ENCODE measurements around the gene DGKG.

DGKG gene

DNA sequence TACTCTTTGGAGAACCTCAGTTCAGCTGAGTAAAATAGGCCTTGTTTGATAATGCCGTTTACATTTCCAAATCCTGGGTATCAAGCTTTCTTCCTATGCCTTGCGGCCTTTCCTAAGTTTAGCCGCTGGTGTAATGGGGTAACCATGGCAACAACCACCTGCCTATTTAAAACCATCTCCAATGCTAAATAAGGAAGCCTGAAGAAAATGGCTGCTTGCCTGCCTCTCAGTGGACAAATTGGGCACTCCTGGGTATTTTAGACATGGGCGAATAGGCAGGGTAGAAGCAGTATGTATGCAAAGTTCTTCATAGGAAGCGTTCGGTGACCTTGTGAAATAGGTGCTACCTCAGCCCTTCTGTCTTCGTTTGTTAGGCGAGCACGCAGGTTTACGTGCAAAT, 122.7 kb downstream of the DGKG start:
- no peak for DNase-seq (ENCODE audit: low read depth)

DNA sequence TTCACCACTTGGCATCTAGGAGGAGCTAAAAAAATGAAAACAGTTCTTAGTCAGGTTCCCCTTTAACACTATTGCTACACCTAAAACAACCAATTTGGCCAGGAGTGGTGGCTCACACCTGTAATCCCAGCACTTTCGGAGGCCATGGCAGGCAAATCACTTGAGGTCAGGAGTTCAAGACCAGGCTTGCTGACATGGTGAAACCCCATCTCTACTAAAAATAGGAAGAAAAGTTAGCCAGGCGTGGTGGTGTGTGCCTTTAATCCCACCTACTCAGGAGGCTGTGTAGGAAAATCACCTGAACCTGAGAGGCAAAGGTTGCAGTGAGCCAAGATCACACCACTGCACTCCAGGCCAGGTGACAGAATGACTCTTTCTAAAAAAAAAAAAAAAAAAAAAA, 124.1 kb downstream of the DGKG start:
- no peak for DNase-seq (ENCODE audit: low read depth)

DNA sequence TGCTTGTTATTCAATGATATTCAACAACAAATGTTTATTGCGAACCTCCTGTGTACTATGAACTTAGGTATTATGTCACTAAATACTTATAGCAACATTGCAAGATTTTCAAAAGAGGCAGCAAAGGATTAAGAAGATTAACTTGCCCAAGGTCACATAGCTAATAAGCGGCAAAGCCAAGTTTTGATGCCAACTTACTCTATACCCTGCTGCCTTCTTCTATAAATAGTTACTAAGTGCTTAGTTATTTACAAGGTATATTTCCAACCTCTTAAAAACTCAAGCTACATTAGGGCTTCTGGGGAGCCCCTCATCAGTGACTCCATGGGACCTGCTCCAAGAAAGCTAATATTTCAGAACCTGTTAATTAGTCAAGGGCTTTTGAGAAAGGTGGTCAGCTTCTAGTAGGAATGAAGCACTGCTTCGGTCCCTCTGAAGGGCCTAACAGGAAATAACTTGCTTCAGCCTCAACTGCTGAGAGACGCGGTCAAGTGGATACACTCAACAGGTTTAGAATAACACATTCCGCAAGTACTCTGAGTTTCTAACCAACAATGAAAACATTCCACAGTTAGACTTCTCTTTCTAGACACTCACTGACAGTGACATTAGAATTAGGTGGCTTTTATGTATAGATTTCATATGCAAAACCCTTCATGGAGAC, 125.5 kb downstream of the DGKG start:
- no peak for DNase-seq (ENCODE audit: low read depth)

DNA sequence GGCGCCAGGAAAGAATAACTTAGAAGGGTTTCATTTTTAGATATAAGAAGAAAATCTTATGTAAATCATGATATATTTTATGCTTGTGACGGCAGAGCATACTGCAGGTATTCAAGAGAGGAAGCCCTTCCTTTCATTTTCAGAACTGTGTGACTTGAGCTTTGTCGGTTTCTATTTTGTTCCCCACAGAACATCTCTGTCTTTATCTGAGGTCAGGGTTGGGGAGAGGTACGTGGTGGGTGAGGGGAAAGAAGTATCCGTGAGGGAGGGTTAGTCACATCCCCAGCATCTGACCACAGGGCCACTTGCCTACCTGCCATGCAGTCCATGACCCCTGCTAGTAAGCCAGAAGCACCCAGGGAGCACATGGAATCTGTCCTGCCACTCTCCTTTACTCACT, 126.5 kb downstream of the DGKG start:
- no peak for DNase-seq (ENCODE audit: low read depth)

DNA sequence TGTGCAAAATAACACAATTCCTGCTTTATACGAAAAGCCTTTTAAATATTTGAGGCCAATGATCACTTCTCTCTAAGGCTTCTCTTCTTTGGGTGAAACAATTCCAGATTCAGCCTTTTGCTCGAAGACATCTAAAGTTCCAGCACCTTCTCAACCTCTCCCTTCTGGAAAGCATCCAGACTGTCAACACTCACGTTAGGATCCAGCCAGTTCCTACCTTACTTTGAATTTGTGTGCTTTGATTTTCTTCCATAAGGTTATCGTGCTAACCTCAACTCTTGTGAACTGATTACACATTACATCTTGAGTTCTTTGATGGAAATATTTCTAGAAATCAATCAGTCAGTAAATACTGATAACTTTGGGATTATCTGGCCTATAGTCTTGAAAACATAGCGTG, 127.9 kb downstream of the DGKG start:
- no peak for DNase-seq (ENCODE audit: low read depth)

DNA sequence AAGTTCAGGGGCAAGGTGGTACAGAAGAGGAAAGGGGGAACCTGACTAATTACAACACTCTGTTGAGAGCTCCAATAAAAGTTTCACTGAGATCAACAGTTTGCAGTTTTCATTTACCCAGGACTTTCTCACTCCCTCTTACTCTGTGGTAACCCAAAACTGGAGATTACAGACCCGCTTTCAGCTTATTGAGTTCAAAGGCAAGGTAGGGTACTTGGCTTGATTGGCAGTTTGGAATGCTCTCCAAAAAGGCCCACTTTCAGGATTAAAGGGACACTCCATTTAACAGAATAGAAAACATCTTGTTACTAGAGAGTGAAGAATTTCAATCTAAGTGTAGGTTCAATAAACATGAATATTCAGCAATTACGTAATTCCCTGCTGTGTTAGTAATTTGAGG, 135.6 kb downstream of the DGKG start:
- DNase-seq (ENCODE audit: low read depth), result no peak

DNA sequence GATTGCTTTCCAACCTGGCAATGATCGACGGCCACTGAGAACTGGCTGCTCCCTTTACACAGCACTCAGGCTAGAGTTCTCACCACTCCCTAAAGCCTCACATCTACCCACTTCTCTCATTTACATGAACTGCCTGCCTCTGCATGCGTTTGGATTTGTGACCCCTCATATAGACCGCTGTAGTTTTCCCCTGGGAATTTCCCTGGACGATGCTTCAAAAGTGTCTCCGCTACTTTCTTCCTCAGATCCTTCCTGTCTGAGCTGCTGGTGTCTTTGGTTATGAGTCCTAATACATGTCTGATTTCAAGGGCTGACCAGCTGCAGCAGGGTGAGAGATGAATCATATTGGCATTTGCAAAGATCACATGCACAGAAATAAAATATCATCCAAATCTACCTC, 136.4 kb downstream of the DGKG start:
- peak; percentile 40 for DNase-seq (ENCODE audit: low read depth)

DNA sequence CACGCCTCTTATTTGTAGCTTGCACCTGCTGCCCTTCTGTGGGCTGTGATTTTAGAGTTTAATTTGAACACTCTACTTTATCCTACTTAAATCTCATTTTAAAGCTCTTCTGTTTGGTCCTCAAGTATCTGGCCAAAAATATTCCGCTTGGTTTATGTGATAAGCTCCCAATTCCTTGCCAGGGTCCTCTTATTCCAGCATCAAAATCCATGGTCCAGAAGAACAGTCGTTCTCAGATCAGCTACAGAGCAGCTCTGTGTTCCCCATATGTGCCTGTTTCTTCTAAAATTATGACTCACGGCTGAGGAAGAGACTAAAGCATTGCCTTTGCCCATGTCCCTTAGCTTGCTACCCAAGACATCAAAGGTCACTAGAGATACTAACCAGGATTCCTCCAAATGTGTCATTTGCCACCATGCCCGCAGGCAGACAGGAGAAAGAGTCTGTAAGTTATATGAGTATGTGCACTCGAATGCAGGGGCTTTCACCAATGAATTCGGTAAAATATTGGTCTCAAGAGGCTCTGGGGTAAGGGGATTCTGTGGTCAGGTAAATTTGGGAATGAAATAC, 137.9 kb downstream of the DGKG start:
- DNase-seq (ENCODE audit: low read depth), result no peak

DNA sequence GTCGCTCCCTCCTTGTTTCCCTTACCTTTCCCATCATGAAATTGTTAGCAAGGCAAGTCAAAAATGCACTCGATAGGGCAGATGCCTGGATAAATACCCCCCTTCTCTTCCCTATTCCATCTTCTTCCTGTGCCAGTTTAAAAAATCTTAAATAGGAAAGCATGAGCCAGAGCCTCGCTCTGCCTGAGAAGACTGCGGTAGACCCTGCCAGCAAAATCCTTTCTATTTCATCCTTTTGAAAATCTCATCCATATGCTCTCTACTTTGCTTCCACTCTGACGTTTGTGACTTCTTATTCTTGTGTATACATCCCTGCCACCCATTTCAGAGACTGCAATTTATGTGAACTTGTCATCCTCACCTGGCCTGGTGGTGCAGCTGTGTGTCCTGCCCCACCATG, 138.6 kb downstream of the DGKG start:
- DNase-seq (ENCODE audit: low read depth), result no peak

DNA sequence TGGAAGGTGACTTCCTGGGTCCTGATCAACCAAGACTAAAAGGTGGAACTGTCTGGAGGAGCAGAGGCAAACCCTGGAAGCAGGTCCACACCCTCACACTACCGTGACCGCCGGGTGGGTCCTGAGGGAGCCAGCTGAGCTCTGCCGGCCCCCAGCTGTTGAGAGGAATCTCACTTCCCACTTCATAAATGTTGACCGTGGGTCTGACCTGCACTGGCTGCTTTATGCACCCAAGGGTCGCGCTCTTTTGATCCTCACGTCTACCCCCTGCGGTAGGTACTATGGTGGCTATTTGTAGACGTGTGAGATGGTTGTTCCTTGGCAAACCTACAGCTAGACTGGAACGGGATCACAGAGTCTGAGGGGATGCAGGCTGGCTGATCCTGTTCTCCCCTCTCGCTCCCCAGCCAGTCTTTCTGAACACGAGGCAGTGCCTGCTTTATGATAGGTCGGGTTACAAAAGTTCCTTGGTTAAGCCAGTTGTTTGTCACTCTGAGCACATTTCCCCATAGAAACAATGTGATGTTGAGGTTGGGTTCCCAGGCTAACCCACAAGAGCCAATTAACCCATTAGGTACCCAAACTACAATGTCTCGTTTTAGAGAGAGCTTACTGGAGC, 140.2 kb downstream of the DGKG start:
- no peak for DNase-seq (ENCODE audit: low read depth)

DNA sequence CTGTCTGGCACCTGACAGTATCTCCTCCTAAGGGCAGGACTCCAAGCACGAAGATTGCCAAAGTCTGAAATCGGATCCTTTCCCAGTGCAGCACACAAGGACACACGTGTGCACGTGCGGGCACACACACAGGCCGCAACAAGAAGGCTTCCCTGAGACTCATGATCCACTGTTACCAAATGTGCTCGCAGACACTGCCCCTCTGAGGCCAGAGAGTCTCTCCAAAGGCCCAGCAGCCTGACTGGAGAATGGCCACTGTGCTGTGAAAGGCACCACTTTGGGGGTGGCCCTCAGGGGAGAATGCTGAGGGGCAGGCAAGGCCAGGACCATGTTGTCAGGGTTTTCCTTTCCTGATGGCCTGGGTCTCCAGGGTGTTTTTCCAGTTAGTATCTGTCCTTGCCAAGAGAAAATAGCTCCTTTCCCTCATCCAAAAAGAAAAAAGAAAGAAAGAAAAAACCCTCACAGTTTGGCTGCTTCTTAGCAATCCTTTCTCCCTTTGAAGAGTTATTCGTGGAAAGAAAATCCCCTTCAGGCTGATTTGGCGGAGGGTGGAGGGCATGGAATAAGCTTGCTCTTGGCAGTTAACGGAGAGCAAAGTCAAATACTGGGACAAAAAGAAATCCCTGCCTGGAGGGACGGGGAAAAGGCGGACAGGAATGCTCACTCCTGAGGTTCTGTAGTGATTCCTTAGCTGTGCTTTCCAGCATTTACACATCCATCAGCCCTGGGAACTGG, 141.0 kb downstream of the DGKG start:
- no peak for DNase-seq (ENCODE audit: low read depth)

DNA sequence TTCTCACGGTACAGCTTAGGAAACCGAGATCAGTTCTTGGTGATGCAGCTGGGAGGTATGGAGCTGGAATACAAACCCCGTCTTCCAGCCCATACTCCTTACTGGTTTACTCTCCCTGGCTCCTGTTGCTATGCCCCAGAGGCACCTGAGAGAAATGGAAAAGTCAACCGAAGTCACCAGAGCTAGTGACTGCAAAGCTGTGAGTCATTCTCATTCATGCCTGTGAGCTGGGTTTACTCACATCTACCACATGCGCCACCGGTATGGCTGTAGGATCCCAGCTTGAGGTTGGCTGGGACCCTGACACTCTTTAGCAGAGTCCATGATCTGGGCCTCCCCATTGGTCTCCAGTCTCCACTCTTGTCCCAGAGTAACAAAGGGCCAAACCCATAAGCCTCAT, 141.7 kb downstream of the DGKG start:
- DNase-seq (ENCODE audit: low read depth), result no peak

DNA sequence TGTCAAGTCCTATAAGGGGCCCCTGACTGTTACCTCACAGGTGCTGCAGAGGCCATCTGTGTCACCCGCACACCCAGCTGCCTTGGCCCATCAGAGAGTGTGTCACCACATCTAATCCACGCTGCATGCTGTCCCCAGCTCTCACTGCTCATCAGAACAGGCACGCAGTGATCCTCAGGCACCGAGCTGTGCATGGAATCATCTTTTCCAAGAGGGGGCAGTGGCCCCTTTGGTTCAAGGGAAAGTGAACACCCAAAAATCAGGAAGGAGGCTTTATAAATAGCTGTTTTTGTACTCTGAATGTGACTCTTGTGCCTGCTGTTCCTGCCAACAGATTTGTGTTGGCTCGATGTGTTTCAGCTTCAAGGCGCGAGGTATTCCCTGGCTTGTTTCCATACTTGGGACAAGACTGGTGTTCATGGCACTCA, 142.8 kb downstream of the DGKG start:
- DNase-seq (ENCODE audit: low read depth), result no peak

DNA sequence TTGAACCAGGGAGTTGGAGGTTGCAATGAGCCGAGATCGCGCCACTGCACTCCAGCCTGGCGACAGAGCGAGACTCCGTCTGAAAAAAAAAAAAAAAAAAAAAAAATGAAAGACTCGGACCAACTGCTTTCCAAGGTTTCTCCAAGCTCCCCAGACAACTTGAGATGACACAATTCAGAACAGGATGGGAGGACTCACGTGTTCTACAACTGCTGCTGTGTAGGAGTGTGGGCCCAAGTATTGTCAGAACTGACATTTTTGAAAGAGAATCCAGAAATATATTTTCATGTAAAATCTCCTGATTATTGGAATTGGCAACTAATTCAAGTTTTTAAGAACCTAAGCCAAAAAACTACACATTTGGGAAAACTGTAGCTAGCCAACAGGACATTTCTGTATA, 143.6 kb downstream of the DGKG start:
- DNase-seq (ENCODE audit: low read depth), result no peak

DNA sequence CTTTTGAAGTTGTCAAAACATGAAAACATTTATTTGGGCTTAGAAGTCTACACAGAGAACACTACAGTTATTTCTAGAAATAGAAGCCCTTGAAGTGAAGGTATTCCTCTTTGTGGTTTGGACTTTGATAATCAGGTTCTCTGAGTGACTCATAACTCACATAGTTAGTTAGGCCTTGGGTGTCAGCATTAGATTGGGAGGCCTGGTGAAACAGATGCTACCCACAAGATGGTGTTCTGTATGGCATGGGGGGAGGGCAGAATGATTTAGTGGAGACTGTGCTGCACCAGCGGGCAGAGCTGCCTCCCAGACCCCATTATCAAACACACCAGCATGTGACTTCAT, 144.2 kb downstream of the DGKG start:
- no peak for DNase-seq (ENCODE audit: low read depth)

DNA sequence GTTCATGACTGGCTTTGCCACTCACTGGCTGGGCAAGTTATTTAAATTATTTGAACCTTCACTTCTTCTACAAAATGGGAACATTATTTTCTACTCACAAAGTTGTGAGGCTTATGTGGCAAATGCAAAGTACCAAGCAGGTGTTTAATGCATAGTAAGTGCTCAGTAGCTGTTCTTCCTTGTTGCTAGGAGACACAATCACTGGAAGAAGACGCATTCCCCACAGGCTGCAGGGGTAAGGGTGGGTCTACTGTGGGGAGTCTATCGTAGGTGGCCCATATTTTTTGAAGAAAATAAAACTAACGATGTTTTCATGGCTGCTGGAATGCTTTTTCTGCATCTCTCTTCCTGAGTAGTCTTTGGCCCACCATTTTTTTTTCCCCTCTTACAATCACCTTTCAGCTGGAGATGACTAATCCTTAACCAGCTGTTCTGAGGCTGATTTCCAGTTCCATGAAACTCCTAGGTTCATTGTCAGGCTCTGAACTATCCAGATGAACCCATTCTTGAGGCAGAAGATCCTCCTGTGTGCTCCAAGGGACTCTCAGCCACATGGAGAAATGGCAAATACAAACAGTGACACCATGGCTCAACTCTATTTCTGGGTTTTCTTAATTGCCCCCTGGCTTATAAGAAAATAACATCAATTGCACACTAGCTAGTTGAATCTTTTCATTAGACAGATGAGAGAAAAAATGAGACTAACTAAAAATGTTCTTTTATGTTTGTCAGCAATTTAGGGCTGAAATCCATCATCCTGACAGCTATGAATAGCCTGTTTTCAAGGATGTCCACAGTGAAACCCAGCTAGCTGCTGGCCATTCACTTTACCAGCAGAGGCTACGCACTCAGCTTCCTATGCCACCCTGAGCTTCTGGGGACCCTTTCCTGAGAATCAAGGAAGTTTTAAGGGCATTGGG, 144.9 kb downstream of the DGKG start:
- no peak for DNase-seq (ENCODE audit: low read depth)

DNA sequence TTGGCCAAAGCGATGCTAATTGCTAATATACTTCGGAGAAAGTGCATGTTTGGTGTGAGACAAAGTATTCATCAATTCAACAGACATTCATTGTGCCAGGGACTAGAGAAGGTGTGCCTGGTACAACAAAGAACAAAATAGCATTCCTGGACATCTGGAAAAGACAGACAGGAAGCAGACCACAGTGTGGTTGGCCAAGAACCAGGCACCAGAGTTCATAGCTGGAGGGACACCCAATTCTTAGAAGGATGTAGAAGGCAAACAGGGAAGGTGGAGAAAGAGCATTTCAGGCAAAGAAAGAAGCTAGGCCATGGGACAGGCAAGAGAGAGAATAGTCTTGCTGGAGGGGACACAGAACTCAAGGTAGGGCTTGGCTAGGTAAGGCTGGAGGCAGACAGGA, 147.4 kb downstream of the DGKG start:
- no peak for DNase-seq (ENCODE audit: low read depth)

DNA sequence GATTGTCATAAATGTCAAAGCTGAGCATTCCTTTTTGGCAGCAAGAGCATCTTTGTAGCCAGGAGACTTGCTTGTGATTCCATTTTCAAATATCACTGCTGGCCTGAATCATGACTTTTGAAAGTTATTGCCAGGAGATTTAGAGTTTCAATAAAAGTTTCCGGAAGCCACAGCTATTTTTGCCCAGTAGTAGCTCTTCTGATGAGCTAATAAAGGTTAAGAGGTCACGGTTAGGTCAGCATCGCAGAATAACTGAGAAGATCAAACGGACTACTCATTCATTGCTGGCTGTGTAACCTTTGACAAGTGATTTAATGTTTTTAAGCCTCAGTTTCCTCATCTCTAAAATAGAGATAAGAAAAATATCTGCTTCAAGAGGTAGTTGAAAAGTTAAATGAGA, 148.1 kb downstream of the DGKG start:
- peak; percentile 54 for DNase-seq (ENCODE audit: low read depth)

DNA sequence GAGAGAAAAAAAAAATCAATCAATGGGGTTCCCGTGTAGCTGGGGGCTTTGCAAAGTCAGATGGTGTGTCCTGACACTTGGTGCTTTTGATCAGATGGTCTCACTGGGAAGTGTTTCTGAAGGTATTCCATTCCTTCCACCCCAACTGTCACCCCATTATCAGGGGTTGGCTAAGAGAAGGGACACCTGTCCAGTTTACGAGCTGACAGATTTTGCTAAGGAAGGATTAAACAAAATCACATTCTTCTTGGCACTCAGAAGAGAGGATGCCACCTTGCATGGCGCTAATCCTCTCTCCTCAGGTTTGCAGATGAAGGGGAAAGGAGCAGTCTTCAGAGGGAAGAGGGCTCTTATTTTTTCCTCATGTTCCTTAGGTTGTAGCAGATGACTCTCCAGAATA, 149.4 kb downstream of the DGKG start:
- DNase-seq (ENCODE audit: low read depth), result no peak

DNA sequence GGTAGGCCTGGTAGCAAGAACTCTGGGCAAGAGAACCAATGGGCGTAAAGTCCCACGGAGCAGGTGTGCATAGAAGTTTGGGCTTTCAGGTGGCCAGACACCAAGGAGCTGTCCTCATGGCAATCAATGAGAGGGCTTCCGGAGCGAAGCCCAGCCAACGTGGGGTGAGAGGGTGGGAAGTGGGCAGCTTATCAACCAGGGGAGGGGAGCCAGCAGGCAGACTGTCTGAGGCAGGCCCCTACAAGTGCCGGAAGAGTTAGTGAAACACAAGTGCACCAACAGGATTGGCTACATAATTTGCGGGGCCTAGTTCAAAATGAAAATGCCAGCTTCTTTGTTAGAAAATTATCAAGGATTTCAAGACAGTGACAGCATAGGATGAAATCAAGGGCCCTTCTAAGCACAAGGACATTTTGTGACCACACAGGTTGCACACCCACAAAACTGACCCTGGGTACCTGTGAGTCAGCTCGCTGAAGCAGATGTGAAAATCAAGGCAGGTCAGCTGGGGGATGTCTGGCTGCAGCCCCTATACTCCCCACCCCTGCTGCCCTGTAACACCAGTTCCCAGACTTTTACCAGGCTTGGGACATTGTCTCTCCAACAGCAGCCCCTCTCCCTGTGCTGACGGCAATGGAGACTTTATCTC, 151.1 kb downstream of the DGKG start:
- DNase-seq (ENCODE audit: low read depth), result no peak

DNA sequence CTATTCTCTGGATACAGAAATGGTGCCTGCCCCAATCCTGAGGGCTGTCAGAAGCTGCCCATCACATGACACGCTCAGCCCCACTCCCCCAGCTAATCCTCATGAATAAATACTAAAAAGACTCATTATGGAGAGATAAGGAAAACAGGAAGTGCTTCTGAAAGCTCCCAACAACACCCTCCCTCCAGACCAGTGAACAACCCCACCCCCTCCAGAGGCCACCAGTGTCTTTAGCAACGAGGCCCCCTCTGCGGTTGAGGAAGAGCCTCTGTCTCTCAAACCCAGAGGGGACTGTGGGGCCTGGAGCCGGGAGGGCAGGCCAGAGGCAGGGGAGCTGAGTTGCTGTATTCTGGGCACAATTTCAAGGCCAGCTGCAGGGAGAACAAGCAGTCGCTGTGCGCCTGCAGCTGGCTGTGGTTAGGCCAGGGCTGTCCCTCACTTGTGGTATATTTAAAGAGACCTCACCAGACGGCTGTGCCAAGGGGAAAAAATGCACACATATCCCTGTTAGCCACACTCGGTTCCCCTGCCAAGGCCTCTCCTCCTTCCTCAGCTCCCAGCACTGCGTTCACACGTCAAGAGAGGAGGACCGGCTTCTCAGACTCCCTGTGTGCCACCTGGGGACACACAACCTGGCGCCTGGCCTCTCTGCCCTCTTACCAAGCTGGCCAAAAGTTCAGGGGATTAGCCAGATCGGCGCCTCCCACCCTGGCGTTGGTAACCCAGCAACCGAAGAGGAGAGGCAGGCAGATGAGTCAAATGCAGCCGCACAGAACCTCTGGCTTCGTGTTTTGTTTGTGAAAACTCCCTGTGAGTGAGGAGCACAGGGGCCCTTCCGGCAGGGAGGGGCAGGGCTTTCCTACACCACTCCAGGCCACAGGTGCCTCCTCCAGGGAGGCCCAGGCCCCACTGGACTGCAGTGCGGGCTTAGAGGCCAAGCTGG, 152.0 kb downstream of the DGKG start:
- DNase-seq (ENCODE audit: low read depth), result peak; percentile 79
